Progenitor cell of endocrine pancreas (in vitro differentiated cells): ENCODE measurements around the gene GARIN1A. TPM values are rescaled to one million over a fixed set of nuclear protein-coding genes. Genes with fewer than 3 reads are reported as not detected.
"Not testable (repeated sequence)": the region's sequence is repeated elsewhere in the genome, so short reads cannot be mapped to it uniquely, and the experiment has no call there.

Experiments used
- DNase-seq: peaks from one replicate; pipeline ENCODE4 v3.0.0; 2021; ENCODE audit warnings: low spot score; ENCODE audit not compliant: unreplicated experiment
- H3K27ac Mint-ChIP-seq: 2 replicates; pipeline ENCODE4 v1.8.0; 2021; ENCODE audit warnings: mild to moderate bottlenecking, moderate library complexity, mixed read lengths
- H3K27me3 Mint-ChIP-seq: 2 replicates; pipeline ENCODE4 v1.8.0; 2021; ENCODE audit warnings: mixed read lengths
- H3K36me3 Mint-ChIP-seq: 2 replicates; pipeline ENCODE4 v1.8.0; 2022; ENCODE audit warnings: mixed read lengths; ENCODE audit not compliant: insufficient read depth
- H3K4me1 Mint-ChIP-seq: 2 replicates; pipeline ENCODE4 v1.8.0; 2021; ENCODE audit warnings: low read depth, mixed read lengths
- H3K4me3 Mint-ChIP-seq: 2 replicates; pipeline ENCODE4 v1.8.0; 2021; ENCODE audit warnings: low read depth, mild to moderate bottlenecking, moderate library complexity, mixed read lengths
- H3K9me3 Mint-ChIP-seq: 2 replicates; pipeline ENCODE4 v1.8.0; 2021; ENCODE audit warnings: low read depth, mixed read lengths
- CTCF ChIP-seq: fragments of 200-600 bp; sonication (generic); IDR thresholded peaks from one replicate; pipeline ENCODE4 v1.5.0; 2021; ENCODE audit warnings: antibody characterized with exemption, mild to moderate bottlenecking; ENCODE audit not compliant: unreplicated experiment
- total RNA-seq: library from RNA; stranded (reverse); gene quantifications from 2 replicates; pipeline ENCODE4 v1.2.1, GENCODE V29; 2021

The GARIN1A gene
- total RNA-seq, 1 donor from 2014 or later = 5.1 TPM

DNA sequence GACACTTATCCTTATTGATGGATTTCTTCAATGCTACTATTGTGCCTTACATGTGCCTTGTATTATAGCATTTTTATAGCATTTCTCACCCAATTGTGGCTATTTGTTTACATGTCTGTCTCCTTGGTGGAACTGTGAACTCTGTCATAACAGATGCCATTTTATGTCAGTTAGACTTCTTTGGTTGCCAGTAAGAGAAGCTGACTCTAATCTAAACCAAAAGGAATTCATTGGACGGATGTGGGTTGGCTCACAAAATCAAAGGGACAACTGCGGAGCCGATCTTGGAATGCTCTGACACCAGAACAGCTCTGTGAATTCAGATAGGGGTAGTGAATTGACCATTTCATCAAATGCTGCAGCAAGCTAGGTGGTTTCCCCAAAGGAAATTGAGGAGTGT, 15.0 kb downstream of the GARIN1A start:
- no peaks in the 10 kb centered on the region for H3K4me1 Mint-ChIP-seq
- H3K27me3 Mint-ChIP-seq = no peaks in the 10 kb centered on the region
- H3K36me3 Mint-ChIP-seq = peaks cover 26% of the 10 kb centered on the region
- H3K9me3 Mint-ChIP-seq = no peaks in the 10 kb centered on the region
- no peak overlapping the region for H3K4me3 Mint-ChIP-seq
- TF ChIP-seq CTCF = no peak
- H3K27ac Mint-ChIP-seq = no peak overlapping the region
- DNase-seq = no peak

DNA sequence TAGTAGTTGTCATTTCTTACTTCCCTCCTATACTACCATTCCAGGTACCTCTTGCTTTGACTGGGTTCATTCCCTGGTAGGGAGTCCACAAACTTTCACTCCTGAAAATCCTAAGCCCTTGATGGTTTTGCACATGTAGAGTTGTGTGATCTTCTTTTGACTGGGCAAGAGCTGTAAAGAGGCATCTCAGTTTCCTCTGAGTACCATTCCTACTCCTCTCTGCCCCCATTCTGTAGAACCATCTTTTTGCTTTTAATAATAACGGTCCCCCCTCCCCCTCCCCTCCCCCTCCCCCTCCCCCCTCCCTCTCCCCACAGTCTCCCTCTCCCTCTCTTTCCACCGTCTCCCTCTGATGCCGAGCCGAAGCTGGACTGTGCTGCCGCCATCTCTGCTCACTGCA, 16.4 kb downstream of the GARIN1A start:
- Mint-ChIP-seq H3K27me3 (no peaks in the 10 kb centered on the region), H3K4me3 (no peak overlapping the region), H3K4me1 (no peaks in the 10 kb centered on the region), H3K27ac (no peak overlapping the region), H3K36me3 (peaks cover 23% of the 10 kb centered on the region), H3K9me3 (no peaks in the 10 kb centered on the region)
- TF ChIP-seq CTCF = no peak
- no peak for DNase-seq

DNA sequence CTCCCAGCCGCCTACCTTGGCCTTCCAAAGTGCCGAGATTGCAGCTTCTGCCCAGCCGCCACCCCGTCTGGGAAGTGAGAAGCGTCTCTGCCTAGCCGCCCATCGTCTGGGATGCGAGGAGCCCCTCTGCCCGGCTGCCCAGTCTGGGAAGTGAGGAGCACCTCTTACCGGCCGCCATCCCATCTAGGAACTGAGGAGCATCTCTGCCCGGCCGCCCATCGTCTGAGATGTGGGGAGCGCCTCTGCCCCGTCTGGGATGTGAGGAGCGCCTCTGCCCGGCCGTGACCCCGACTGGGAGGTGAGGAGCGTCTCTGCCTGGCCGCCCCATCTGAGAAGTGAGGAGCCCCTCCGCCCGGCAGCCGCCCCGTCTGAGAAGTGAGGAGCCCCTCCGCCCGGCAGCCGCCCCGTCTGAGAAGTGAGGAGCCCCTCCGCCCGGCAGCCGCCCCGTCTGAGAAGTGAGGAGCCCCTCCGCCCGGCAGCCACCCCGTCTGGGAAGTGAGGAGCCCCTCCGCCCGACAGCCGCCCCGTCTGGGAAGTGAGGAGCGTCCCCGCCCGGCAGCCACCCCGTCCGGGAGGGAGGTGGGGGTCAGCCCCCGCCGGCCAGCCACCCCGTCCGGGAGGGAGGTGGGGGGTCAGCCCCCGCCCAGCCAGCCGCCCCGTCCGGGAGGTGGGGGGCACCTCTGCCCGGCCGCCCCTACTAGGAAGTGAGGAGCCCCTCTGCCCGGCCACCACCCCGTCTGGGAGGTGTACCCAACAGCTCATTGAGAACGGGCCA, 17.3 kb downstream of the GARIN1A start:
- not testable (repeated sequence) for H3K9me3 Mint-ChIP-seq, H3K4me1 Mint-ChIP-seq, H3K27ac Mint-ChIP-seq, H3K4me3 Mint-ChIP-seq, DNase-seq, H3K27me3 Mint-ChIP-seq
- H3K36me3 Mint-ChIP-seq = peaks cover 20% of the 10 kb centered on the region

DNA sequence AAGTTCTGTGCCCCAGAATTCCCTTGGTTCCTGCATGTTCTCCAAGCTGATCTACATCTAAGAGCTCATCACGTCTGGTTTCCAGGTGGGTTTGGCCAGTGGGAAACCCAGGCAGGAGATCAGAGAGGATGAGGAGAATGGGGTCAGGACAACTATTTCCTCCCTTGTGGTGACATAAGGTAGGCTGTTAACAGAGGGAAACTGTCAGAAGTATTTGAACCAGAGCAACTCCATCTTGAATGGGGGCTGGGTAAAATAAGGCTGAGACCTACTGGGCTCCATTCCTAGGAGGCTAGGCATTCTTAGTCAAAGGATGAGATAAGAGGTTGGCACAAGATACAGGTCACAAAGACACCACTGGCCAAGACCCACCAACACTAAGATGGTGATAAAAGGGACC, 19.1 kb downstream of the GARIN1A start:
- Mint-ChIP-seq H3K4me1 (no peaks in the 10 kb centered on the region), H3K9me3 (no peaks in the 10 kb centered on the region), H3K27ac (no peak overlapping the region), H3K36me3 (peaks cover 16% of the 10 kb centered on the region), H3K4me3 (no peak overlapping the region), H3K27me3 (peaks cover 10% of the 10 kb centered on the region)
- DNase-seq = no peak
- TF ChIP-seq CTCF = no peak

DNA sequence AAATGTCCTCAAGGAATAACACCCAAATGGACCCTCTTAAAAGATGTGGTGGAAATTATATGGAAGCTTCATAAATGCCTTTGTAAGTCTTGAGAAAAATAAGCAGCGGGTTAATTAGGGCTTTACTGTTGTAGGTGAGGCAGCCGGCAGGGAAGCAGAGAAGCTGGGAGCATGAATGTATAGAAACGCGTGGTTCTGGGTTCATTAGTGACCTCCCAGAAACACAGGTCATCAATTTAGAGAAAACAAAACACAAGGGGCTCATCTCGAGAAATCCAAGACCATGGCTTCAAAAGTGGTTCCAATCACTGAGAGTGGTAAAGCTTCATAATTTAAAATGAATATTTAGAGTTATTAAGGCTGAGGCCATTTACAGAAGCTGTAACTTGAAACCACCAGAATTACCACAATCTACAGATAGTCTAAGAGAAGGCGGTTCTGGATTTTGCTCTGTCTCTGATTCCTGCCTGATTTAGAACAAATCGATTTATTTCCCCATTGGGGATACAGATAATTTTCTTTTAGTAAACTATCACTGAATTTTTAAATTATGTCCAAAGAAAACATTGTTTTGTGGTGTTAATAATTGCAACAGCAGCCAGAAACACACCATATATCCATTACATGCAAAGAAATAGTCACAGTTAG, 20.7 kb downstream of the GARIN1A start:
- no peak for TF ChIP-seq CTCF
- no peak for DNase-seq
- Mint-ChIP-seq H3K36me3 (peaks cover 7% of the 10 kb centered on the region), H3K4me3 (no peak overlapping the region), H3K4me1 (peaks cover 2% of the 10 kb centered on the region), H3K9me3 (no peaks in the 10 kb centered on the region), H3K27me3 (peaks cover 25% of the 10 kb centered on the region), H3K27ac (no peak overlapping the region)
